ENCODE data around the gene AP3B1.

GRCh38 chr5:77957931-77958521 lies 336.5 kb downstream of the AP3B1 start:
- TF ChIP-seq, protein P1, sequence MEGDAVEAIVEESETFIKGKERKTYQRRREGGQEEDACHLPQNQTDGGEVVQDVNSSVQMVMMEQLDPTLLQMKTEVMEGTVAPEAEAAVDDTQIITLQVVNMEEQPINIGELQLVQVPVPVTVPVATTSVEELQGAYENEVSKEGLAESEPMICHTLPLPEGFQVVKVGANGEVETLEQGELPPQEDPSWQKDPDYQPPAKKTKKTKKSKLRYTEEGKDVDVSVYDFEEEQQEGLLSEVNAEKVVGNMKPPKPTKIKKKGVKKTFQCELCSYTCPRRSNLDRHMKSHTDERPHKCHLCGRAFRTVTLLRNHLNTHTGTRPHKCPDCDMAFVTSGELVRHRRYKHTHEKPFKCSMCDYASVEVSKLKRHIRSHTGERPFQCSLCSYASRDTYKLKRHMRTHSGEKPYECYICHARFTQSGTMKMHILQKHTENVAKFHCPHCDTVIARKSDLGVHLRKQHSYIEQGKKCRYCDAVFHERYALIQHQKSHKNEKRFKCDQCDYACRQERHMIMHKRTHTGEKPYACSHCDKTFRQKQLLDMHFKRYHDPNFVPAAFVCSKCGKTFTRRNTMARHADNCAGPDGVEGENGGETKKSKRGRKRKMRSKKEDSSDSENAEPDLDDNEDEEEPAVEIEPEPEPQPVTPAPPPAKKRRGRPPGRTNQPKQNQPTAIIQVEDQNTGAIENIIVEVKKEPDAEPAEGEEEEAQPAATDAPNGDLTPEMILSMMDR (IDR thresholded peaks at IDR 0.05), result no peak
- no peak for TF ChIP-seq ZFX (IDR thresholded peaks at IDR 0.05; ENCODE audit: borderline replicate concordance)

Measured in 22Rv1 (cell line).